Trophoblast cell (in vitro differentiated cells and primary cell): ENCODE results near the gene FAH.

ENCODE experiments used
- DNase-seq, 2 donors: peaks; one replicate each; pipeline ENCODE4 v3.0.0-alpha.2; 2016
- H2AFZ ChIP-seq: 2 replicates; pipeline ENCODE4 v1.6.1; 2013; ENCODE audit warnings: low read length, moderate library complexity, mild to moderate bottlenecking; ENCODE audit not compliant: insufficient read depth, poor library complexity
- H2AK5ac ChIP-seq: 2 replicates; pipeline ENCODE4 v1.6.1; 2013; ENCODE audit warnings: mild to moderate bottlenecking, low read length
- H2BK120ac ChIP-seq: 2 replicates; pipeline ENCODE4 v1.6.1; 2013; ENCODE audit warnings: low read length, mild to moderate bottlenecking, moderate library complexity; ENCODE audit not compliant: insufficient read depth, poor library complexity
- H2BK12ac ChIP-seq: 2 replicates; pipeline ENCODE4 v1.6.1; 2013; ENCODE audit warnings: mild to moderate bottlenecking, low read length, moderate library complexity
- H2BK5ac ChIP-seq: 2 replicates; pipeline ENCODE4 v1.6.1; 2013; ENCODE audit warnings: low read length, low read depth, moderate library complexity, mild to moderate bottlenecking; ENCODE audit not compliant: poor library complexity
- H3K14ac ChIP-seq: 2 replicates; pipeline ENCODE4 v1.6.1; 2013; ENCODE audit warnings: mild to moderate bottlenecking, low read length
- H3K18ac ChIP-seq: 2 replicates; pipeline ENCODE4 v1.6.1; 2013; ENCODE audit warnings: mild to moderate bottlenecking, low read length
- H3K23ac ChIP-seq: 2 replicates; pipeline ENCODE4 v1.6.1; 2013; ENCODE audit warnings: low read length
- H3K27ac ChIP-seq: 2 replicates; pipeline ENCODE4 v1.5.1; 2013; ENCODE audit warnings: low read depth, mild to moderate bottlenecking, inconsistent platforms, low read length, moderate library complexity
- H3K27me3 ChIP-seq: 2 replicates; pipeline ENCODE4 v1.6.1; 2013; ENCODE audit warnings: inconsistent platforms, mild to moderate bottlenecking, low read length, moderate library complexity; ENCODE audit not compliant: insufficient read depth
- H3K36me3 ChIP-seq, 2 experiments: 1 replicate in 1 of 2; 2 replicates in 1 of 2; pipeline ENCODE4 v1.6.1; 2013; ENCODE audit warnings: low read length in 2 of 2, mild to moderate bottlenecking in 2 of 2, moderate library complexity in 1 of 2; ENCODE audit not compliant: insufficient read depth in 2 of 2, control insufficient read depth in 1 of 2
- H3K4ac ChIP-seq: 2 replicates; pipeline ENCODE4 v1.6.1; 2013; ENCODE audit warnings: low read depth, mild to moderate bottlenecking, low read length, moderate library complexity
- H3K4me1 ChIP-seq, 2 experiments: 1 replicate in 1 of 2; 2 replicates in 1 of 2; pipeline ENCODE4 v1.6.1; 2013; ENCODE audit warnings: low read length in 2 of 2, mild to moderate bottlenecking in 2 of 2, moderate library complexity in 1 of 2; ENCODE audit not compliant: insufficient read depth in 2 of 2, control insufficient read depth in 1 of 2
- H3K4me2 ChIP-seq: 2 replicates; pipeline ENCODE4 v1.6.1; 2013; ENCODE audit warnings: inconsistent platforms, mild to moderate bottlenecking, low read length, moderate library complexity
- H3K4me3 ChIP-seq: 2 replicates; pipeline ENCODE4 v1.5.1; 2013; ENCODE audit warnings: mild to moderate bottlenecking, low read depth, low read length, inconsistent platforms
- H3K79me1 ChIP-seq: one replicate; pipeline ENCODE4 v1.6.1; 2013; ENCODE audit warnings: low read length
- H3K79me2 ChIP-seq: 2 replicates; pipeline ENCODE4 v1.6.1; 2013; ENCODE audit warnings: low read length, mild to moderate bottlenecking; ENCODE audit not compliant: control insufficient read depth, insufficient read depth, poor library complexity
- H3K9ac ChIP-seq: 2 replicates; pipeline ENCODE4 v1.6.1; 2013; ENCODE audit warnings: mild to moderate bottlenecking, low read length
- H3K9me3 ChIP-seq: 2 replicates; pipeline ENCODE4 v1.6.1; 2013; ENCODE audit warnings: low read depth, mild to moderate bottlenecking, control low read depth, inconsistent platforms, low read length; ENCODE audit not compliant: insufficient read depth
- H4K12ac ChIP-seq: 2 replicates; pipeline ENCODE4 v1.6.1; 2013; ENCODE audit warnings: low read depth, mild to moderate bottlenecking, low read length, moderate library complexity
- H4K8ac ChIP-seq: 2 replicates; pipeline ENCODE4 v1.6.1; 2013; ENCODE audit warnings: low read depth, mild to moderate bottlenecking, low read length, moderate library complexity
- H4K91ac ChIP-seq: one replicate; pipeline ENCODE4 v1.6.1; 2013; ENCODE audit warnings: low read depth, mild to moderate bottlenecking, low read length, moderate library complexity
- WGBS: extraction: QIAGEN DNeasy Blood & Tissue Kit; methylation state at CpG from one replicate; pipeline ENCODE4 v1.1.7; 2013; ENCODE audit warnings: missing lambda C conversion rate; ENCODE audit not compliant: insufficient read length, insufficient coverage; ENCODE audit errors: extremely low coverage; 5-methylcytosine and 5-hydroxymethylcytosine counted together

FAH gene

GRCh38 chr15:80159811-80160569 lies 7.2 kb downstream of the FAH start:
- Histone ChIP-seq H4K8ac (no peak overlapping the region), H2AK5ac (peak overlapping the region; percentile 15), H3K36me3 (peaks cover 0 to 3% of the 10 kb centered on the region in 2 experiments), H2AFZ (no peak overlapping the region), H3K4me2 (no peak overlapping the region), H3K18ac (no peak overlapping the region), H3K14ac (no peak overlapping the region), H3K27me3 (no peaks in the 10 kb centered on the region), H2BK120ac (no peak overlapping the region), H4K12ac (no peak overlapping the region), H3K4me3 (no peak overlapping the region), H2BK5ac (no peak overlapping the region), H3K9me3 (no peaks in the 10 kb centered on the region), H4K91ac (no peak overlapping the region), H3K27ac (no peak overlapping the region), H3K4me1 (peaks cover 9 to 21% of the 10 kb centered on the region in 2 experiments), H3K79me2 (no peaks in the 10 kb centered on the region), H3K9ac (no peak overlapping the region), H3K23ac (no peak overlapping the region), H3K4ac (no peak overlapping the region), H2BK12ac (no peak overlapping the region), H3K79me1 (no peaks in the 10 kb centered on the region)
- no peak for DNase-seq
- WGBS = no CpG with 5 or more reads among the region's 12 CpGs

- Histone ChIP-seq H3K4me3 (no peak overlapping the region), H3K4ac (no peak overlapping the region), H3K4me2 (no peak overlapping the region), H3K23ac (no peak overlapping the region), H3K79me2 (no peaks in the 10 kb centered on the region), H4K8ac (no peak overlapping the region), H3K27me3 (no peaks in the 10 kb centered on the region), H3K36me3 (peaks cover 0 to 3% of the 10 kb centered on the region in 2 experiments), H4K12ac (no peak overlapping the region), H3K79me1 (no peaks in the 10 kb centered on the region), H2AFZ (no peak overlapping the region), H2BK5ac (no peak overlapping the region), H2AK5ac (peak overlapping the region; percentile 13), H3K14ac (peak overlapping the region; percentile 23), H2BK120ac (no peak overlapping the region), H3K27ac (no peak overlapping the region), H2BK12ac (peak overlapping the region; percentile 19), H3K9ac (no peak overlapping the region), H3K4me1 (peaks cover 9 to 16% of the 10 kb centered on the region in 2 experiments), H4K91ac (no peak overlapping the region), H3K9me3 (no peaks in the 10 kb centered on the region), H3K18ac (no peak overlapping the region)
- no CpG with 5 or more reads among the region's 7 CpGs for WGBS
- DNase-seq = peak; percentile 70 to 71
Measured at GRCh38 chr15:80160570-80161156, 7.9 kb downstream of the FAH start.

- H2AFZ ChIP-seq = no peak overlapping the region
- no peak overlapping the region for H3K4me3 ChIP-seq
- H3K9me3 ChIP-seq = no peaks in the 10 kb centered on the region
- H3K14ac ChIP-seq = no peak overlapping the region
- no peak overlapping the region for H2AK5ac ChIP-seq
- no peak overlapping the region for H3K4ac ChIP-seq
- DNase-seq = no peak
- no peak overlapping the region for H3K9ac ChIP-seq
- H3K36me3 ChIP-seq = peaks cover 0 to 3% of the 10 kb centered on the region in 2 experiments
- no peaks in the 10 kb centered on the region for H3K79me1 ChIP-seq
- no peak overlapping the region for H2BK12ac ChIP-seq
- H4K8ac ChIP-seq = no peak overlapping the region
- H3K27me3 ChIP-seq = no peaks in the 10 kb centered on the region
- no peak overlapping the region for H3K23ac ChIP-seq
- no peak overlapping the region for H2BK120ac ChIP-seq
- peaks cover 9 to 14% of the 10 kb centered on the region in 2 experiments for H3K4me1 ChIP-seq
- H3K4me2 ChIP-seq = no peak overlapping the region
- H2BK5ac ChIP-seq = no peak overlapping the region
- WGBS = no CpG with 5 or more reads among the region's 6 CpGs
- no peak overlapping the region for H3K27ac ChIP-seq
- no peaks in the 10 kb centered on the region for H3K79me2 ChIP-seq
- no peak overlapping the region for H4K91ac ChIP-seq
- H4K12ac ChIP-seq = no peak overlapping the region
- H3K18ac ChIP-seq = no peak overlapping the region
Measured at GRCh38 chr15:80161468-80162016, 8.7 kb downstream of the FAH start.

GRCh38 chr15:80162059-80162554 lies 9.3 kb downstream of the FAH start:
- Histone ChIP-seq H3K4me1 (peaks cover 9 to 12% of the 10 kb centered on the region in 2 experiments), H2AFZ (no peak overlapping the region), H3K23ac (no peak overlapping the region)

More at GRCh38 chr15:80162059-80162554, 9.3 kb downstream of the FAH start:
- Histone ChIP-seq H3K4me2 (no peak overlapping the region), H3K4ac (no peak overlapping the region), H4K12ac (no peak overlapping the region), H3K4me3 (no peak overlapping the region), H3K36me3 (peaks cover 0 to 3% of the 10 kb centered on the region in 2 experiments), H2BK120ac (no peak overlapping the region), H3K9me3 (no peaks in the 10 kb centered on the region), H2BK12ac (no peak overlapping the region), H3K27me3 (no peaks in the 10 kb centered on the region), H2BK5ac (no peak overlapping the region), H3K18ac (no peak overlapping the region), H2AK5ac (no peak overlapping the region), H3K14ac (no peak overlapping the region), H3K79me2 (no peaks in the 10 kb centered on the region), H3K27ac (no peak overlapping the region), H3K9ac (no peak overlapping the region), H3K79me1 (no peaks in the 10 kb centered on the region), H4K8ac (no peak overlapping the region), H4K91ac (no peak overlapping the region)
- DNase-seq = no peak
- WGBS = no CpG with 5 or more reads among the region's 6 CpGs
